NCI-H1436 treated with DMSO at 0.1 percent for 48 hours (cell line): ENCODE measurements around the gene TEX14.
"Not testable (repeated sequence)": the region's sequence is repeated elsewhere in the genome, so short reads cannot be mapped to it uniquely, and the experiment has no call there.

ENCODE experiments used
- DNase-seq: peaks from one replicate; lab custom pipeline; 2025; lab: John Stamatoyannopoulos, UW

The TEX14 gene

DNA sequence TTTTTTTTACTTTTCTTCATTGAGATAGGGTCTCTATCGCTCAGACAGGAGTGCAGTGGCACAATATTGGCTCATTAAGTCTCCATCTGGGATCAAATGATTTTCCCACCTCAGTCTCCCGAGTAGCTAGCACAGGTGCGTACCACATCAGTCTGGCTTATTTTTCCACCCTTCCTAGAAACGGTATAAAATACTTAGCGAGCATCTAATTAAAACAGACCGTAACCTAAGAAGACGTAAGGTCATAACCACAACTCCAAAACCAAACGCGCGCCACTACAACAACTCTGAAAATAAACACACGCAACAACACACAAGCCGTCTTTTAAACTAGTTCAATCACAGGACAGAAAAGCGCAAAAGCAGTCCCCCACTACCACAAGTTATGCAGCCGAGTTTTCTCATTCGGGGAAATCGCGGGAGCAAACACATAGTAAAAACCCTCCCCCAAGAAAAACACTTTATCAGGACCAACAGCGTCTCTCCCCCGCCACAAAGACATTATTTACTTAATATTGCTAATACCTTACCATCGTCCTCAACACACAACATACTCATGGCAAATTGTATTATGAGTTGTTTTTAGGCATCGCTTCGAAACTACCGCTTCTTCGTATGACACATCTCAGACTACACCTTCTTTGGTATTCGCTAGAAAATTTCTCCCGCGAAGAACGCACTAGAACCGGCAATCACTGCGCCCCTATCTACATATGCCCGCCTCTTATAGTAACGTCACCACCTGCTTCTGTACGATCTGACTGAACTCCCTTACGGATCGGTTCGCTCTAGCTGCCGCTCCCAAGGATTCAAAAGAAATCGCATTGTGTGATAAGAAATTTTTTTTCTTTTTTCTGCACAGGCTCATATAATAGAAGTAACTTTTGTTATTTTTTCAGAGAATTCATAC, 32.8 kb downstream of the TEX14 start:
- peak; percentile 95 for DNase-seq

DNA sequence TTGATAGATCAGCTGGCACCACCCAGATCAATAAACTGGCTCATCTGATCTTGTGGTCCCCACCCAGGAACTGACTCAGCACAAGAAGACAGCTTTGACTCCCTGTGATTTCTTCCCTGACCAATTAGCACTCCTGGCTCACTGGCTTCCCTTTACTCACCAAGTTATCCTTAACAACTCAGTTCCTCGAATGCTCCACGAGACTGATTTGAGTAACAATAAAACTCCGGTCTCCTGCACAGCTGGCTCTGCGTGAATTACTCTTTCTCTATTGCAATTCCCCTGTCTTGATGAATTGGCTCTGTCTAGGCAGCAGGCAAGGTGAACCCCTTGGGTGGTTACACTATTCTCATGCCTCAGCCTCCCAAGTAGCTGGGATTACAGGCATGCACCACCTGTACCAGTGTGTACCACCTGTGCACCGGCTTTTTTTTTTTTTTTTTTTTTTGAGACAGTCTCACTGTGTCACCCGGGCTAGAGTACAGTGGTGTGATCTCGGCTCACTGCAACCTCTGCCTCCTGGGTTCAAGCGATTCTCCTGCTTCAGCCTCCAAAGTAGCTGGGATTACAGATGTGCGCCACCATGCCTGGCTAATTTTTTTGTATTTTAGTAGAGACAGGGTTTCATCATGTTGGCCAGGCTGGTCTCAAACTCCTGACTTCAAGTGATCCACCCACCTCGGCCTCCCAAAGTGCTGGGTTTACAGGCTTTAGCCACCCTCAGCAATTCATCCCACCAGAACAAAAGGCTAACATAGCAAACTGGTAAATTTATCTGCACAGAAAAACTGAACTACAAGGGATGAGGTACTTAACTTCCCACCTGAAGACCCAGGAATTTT, 33.7 kb downstream of the TEX14 start:
- DNase-seq: not testable (repeated sequence)

DNA sequence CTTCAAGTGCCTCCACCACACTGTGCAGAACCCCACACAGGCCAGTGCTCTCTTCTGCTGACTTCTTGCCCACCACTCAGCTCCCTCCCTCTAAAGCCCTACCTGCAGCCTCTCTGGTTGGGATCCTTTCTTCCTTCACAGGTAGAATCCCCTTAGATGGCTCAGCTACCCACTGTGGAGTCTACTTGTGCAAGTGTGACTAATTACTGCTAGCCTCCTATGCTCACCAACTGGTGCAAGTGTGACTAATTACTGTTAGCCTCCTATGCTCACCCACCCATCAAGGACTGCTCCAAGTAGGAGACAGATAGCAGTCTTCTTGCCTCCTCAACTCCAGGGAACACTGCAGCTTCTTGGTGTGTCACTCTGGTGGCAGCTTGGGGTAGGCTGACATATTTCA, 43.6 kb downstream of the TEX14 start:
- no peak for DNase-seq

DNA sequence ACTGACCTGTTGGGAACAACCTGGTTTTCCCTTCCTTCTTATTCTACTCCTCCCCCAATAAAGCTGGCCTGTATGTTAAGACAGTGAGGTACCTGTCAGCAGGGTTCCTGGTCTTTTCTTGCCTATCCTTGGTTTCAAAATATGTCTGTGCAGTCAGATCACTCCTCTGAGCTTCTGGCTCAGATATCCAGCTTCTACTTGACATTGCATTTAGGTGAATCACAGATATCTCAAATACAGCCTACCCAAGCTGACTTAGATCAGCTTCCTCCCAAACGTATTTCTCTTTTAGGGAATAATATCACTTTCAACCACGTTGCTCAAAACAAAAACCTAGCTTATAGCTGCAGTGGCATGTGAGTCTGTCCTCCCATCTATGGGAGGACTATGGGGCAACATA, 48.7 kb downstream of the TEX14 start:
- no peak for DNase-seq

DNA sequence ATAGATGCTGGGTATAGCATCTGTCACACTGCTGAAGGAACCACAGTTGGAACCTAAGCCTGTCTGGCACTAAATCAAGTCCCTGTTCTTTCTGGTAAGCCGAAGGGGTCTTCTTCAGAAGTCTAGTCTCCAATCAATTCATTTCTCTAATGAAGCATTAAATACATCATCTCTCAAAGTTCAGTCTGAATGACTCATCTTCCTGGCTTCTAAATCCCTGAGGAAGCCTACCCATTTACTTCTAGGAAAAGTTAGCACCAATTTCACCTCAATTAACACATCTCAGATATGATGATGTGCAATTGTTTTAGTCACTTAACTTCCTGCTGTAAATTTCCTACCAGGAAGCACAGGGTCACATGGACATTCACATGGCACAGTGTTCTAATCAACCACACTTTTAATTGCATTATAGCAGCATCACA, 49.9 kb downstream of the TEX14 start:
- no peak for DNase-seq

DNA sequence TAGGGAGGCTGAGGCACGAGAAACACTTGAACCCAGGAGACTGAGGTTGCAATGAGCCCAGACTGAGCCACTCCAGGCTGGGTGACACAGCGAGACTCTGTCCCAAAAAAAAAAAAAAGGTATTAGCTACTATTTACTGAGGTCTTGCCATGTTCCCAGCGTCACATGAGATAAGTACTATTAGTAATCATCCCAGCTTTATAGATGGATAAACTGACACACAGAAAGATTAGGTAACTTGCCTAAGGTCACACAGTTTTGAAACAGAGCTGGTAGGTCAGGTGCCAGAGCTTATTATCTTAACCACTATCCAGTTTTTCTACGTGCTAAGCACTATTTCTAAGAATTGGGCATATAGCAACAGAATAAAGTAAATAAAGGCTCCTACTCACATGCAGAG, 51.6 kb downstream of the TEX14 start:
- DNase-seq: no peak

DNA sequence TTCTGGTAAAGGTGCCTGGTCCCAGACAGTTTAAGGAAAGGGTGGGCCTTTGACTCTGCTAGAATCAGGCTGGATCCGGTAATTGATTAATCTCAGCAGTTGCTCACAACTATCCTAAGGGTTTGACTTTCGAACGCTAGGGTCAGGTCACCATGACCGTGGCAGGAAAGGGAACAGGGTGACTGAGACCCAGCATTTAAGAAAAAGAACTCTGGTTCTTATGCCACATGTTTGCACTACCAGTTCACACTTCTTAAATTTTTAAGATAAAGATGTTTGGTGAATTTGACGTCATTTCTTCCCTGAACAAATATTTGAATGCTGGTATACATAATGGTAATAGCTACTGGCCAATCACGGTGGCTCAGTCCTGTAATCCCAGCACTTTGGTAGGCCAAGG, 52.2 kb downstream of the TEX14 start:
- DNase-seq: no peak

DNA sequence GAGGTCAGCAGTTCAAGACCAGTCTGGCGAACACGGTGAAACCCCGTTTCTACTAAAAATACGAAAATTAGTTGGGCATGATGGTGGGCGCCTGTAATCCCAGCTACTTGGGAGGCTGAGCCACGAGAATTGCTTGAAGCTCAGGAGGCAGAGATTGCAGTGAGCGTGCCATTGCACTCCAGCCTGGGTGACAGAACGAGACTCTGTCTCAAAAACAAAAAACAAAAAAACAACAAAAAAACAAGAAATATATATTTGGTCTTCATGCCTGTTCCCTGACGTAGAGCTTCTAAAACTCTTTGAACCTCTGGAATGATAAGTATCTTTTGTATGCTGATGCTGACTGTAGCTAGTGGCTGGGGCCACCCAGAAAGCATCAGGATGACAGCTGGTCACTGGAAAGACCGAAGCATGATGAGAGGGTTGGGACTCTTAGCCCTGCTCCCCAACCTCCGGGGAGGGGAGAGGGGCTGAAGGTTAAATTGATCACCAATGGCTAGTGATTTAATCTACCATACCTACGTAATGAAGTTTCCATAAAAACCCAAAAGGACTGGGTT, 54.8 kb downstream of the TEX14 start:
- DNase-seq: no peak

DNA sequence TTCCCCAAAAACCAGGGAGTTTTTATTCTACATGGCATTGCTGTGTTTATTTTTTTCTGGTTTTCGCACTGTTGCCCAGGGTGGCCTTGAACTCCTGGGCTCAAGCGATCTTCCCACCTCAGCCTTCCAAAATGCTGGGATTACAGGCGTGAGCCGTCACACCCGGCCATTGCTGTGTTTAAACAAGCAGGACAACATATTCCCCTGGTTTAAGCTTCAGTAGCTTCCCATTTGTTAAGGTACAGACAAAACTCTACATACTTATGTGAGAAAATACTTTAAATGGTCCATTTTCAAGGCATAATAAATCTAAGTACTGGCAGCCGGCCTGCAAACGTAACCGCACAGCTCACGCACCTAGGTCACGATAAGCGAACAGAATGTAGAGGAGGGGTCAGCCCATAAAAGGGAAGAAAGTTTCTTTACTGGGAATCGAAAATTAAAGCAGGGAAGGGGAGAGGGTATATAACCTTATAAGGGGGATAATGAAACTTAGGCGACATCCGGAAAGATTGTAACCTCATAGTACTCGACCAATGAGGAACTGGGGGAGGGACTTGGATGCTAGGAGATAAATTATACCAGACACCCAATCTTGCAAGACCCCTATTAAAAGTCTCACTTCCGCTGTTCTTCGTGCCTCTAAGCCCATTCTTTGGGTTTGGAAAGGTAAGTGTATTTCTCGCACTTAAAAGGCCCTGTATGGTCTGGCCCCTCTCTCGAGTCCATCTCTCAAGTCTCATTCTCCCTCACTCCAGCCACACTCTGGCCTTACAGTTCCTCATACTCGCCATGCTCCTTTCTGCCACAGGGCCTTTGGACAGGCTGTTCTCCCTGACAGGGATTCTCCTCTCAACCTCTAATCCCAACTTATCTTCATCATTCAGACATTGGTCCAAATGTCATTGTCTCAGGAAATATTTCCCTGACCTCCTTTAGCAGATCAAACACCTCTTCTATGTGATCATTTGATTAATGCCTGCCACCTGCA, 59.2 kb downstream of the TEX14 start:
- DNase-seq: no peak

DNA sequence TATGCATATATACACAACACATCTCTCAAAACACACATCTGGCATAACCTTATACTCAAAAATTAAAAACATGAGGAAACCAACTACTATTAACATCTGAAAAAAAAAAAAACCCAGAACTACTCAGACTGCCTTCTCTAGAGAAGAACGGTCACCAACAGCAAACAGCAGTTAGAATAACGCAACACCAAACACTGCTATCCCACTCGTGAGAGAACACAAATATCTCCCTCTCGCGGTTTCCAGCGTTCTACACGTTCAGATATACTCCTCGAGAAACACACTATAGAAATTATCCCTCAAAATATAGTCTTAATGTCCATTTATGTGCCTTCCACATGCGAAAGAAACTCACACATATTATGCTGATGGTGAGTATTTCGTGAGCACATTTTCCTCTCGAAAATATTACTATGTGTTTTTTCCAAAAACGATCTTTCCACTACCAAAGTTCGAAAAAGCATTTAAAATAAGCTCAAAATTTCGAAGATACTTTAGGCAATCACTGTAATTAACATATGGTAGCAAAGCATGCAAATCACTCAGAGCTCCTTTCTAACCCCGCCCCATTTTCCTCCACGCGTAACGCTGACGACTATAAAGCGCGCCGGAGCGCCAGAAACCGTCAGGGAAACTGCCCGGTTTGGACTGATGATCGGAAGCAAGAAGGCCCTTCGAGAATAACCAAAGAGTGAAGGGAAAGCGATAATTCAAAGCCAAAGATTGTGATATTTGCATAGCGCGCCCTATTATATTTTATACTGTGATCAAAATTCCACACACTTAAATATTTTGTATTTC, 60.1 kb downstream of the TEX14 start:
- DNase-seq: peak; percentile 91

DNA sequence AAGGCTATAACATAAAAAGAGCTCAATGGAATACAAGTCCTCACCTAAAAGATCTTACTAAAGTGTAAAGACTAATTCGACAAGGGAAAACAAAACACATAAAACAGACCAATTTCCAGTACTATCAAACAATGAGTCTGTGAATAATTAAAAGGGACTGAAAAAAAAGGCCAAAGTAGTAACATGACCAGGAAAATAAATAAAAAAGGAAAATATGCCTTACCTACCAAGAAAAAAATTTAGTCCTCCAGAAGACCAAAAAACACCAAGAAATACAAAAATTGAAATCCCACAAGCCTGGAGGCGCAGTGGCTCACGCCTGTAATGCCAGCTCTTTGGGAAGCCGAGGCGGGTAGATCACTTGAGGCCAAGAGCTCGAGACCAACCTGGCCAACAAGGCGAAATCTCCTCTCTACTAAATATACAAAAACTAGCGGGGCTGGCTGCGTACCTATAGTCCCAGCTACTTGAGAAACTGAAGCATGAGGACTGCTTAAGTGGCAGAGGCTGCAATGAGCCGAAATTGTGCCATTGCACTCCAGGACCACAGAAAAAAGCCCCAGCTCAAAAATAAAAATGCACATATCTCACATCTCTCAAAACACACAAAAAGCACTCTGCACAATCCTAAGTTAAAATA, 60.8 kb downstream of the TEX14 start:
- no peak for DNase-seq

DNA sequence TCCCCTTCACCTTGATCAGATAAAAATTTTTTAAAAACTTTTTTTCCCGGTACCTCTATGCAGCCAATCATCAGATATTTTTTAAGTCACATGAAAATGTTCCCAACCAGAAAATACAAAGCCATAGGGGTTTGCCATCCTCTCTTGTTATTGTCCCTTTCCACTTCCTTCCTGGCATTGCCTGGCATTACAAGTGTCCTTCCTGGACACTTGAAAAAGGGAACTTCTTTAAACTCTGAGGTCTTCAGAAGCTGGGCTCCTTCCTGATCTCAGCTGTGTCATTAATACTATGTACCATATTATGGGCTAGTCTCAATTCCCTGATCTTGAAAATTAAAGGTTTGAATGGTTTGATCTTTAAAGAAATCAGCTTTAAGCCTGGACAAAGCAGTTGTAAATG, 64.9 kb downstream of the TEX14 start:
- no peak for DNase-seq

DNA sequence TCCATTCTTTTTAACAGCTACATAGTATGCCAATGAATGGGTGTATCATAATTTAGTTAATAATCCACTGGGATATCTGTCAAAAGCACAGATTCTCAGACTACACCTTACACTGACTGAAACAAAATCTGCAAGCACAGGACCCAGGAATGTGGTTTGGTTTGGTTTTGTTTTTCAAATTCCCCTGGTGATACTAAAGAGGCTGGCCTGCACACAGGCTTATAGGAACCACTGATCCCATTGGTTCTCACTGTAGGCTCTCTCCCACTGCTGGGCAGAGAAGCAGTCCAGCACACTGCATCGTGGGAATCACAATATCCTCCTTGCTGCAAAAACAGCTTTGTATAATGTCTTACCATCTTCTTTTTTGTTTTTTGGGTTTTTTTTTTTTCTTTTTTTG, 67.1 kb downstream of the TEX14 start:
- DNase-seq: no peak

DNA sequence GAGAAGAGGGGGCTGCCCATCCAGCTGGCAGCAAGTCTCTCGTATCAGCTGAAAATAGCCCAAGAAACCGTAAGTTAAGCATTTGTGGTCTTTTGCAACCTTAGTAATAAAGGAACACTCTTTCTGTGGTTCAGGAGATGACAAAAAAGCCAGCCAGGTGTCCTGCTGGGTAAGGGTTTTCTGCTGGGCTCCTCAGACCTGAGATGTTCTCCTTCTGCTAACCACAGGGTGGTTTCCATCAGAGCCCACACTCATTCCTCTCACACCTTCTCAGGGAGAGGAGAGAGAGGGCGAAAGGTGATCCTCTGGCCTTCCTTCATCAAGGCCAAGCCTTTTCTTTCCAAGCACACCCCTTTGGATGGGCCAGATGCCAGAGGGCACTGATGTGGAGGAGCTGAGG, 70.7 kb downstream of the TEX14 start:
- DNase-seq: no peak

DNA sequence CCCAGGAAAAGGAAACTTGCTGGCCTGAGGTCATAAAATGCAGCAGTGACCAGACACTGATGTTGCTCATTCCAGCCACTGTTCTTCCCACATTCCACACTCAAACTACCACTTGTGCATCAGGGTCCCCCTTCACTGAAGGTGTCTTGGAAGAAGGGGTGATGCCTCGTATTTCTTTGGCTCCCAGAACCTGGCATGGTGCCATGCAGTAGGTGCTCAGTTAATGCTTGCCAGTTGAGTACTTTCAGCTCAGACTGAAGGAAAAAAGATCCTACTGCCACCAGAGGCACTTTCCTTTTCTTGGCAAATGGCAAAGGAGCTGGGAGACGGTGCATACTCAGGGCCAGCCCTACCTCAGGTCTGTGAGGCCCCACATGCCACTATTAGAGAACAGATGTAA, 73.5 kb downstream of the TEX14 start:
- DNase-seq: no peak

DNA sequence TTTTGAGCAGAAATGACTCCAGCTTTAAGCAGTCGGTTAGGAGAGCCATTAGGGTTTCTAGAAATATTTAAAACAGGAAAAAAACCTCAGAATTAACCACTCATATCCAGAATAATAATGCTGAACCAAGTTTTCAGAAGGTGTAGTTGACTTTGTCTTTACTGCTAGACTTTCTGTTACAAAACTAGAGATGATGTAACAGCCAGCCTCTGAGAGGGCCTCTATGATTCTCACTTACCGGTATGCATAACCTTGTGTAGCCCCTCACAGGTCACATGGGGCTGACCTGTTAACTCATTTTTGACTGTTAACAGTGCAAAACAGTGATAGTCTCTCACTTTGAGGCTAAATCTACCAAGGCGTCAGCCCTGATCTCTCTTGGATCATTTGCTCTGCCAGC, 74.3 kb downstream of the TEX14 start:
- DNase-seq: no peak

DNA sequence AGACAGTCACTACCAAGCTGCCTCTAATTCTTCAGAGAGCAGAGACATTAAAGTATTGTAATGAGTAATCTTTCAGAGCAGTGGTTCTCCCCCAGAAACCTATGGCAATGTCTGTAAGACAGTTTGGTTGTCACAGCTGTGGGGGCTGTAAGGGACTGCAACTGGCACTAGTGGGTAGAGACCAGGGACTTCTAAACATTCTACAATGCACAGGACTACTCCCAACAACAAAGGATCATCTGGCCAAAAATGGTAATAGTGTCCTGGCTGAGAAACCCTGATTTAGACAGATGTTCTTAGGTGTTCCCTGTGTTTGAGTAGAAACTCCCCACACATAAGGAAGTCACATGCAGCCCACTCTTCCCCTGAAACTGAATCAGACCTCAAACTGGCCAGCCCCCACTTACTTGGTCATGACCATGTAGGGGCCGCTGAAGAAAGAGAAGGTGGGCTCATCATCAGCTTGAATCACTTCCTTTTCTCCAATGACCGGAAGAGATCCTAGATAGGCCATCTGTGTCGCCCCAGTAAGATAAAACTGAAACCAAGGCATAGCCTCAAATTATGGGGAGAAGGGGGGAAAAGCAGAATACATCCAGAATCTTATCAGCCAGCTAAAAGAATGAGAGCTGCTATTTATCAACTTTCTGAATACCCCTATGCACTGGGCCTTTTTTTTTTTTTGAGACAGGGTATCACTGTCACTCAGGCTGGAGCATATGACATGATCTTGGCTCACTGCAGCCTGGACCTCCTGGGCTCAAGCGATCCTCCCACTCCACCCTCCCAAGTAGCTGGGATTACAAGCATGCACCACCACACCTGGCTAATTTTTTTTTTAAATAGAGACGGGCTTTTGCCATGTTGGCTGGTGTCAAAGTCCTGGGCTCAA, 75.8 kb downstream of the TEX14 start:
- DNase-seq: no peak

DNA sequence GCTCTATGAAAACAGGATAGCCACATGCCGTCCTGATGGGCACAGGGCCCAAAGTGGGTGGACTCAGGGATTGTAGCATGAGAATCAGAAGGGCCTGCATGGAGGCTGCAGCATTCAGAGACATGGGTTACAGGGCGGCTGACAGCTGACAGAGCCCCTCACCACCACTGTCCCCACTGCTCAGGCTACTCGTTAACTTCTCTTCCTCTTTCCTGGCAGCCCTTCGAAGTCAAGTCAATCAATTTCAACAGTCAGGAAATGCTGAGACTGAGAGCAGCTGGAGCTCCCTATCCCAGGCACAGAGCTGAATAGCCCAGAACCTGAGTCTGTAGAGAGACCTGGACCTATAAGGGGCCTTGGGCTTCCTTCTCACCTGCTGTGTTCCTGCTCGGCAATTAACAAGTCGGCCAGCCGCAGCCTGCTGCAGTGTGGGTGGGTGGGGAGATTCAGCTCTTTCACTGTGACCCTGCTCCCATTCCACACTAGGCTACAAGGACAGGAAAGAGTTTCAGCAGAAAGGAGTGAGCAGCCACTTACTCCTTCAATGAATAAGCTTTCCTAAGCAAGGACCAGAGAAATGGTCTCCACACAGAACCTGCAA, 76.9 kb downstream of the TEX14 start:
- DNase-seq: no peak

DNA sequence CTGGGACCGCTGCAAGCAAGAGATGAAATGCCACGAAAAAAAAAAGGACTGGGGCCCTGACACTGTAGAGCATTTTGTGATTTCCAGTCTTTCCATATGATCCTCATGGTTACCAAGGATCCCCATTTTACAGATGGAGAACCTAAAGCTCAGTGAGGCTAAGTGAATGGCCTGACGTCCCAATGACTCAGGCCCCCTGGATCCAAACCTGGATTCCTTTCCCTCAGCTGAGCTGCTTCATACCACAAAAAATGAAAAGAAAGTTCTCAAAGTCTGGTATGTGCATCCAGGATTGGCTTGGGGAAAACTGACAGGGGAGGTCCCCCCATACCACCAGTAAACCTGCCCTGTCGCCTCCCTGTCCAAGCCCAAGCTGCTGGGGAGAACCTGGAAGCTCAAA, 80.5 kb downstream of the TEX14 start:
- no peak for DNase-seq
